Urinary bladder (tissue), 4 donors: ENCODE measurements around the gene CD164L2. TPM values are rescaled to one million over a fixed set of nuclear protein-coding genes. Genes with fewer than 3 reads are reported as not detected.
"Not testable (repeated sequence)": the region's sequence is repeated elsewhere in the genome, so short reads cannot be mapped to it uniquely, and the experiment has no call there.

Experiments used
- DNase-seq: peaks from one replicate; pipeline ENCODE4 v3.0.0-alpha.2; 2015; ENCODE audit errors: extremely low spot score
- H3K27ac ChIP-seq: one replicate; pipeline ENCODE4 v1.5.1; 2013; ENCODE audit warnings: low read depth, mild to moderate bottlenecking, moderate library complexity
- H3K36me3 ChIP-seq: one replicate; pipeline ENCODE4 v1.6.1; 2013; ENCODE audit warnings: mild to moderate bottlenecking, moderate library complexity; ENCODE audit not compliant: insufficient read depth
- H3K4me1 ChIP-seq: one replicate; pipeline ENCODE4 v1.6.1; 2013; ENCODE audit warnings: mild to moderate bottlenecking, moderate library complexity; ENCODE audit not compliant: insufficient read depth
- H3K4me3 ChIP-seq: one replicate; pipeline ENCODE4 v1.5.1; 2013; ENCODE audit warnings: low read depth, low read length
- WGBS: extraction: QIAGEN DNeasy Blood & Tissue Kit; methylation state at CpG from one replicate; pipeline ENCODE4 v1.1.7; 2013; 5-methylcytosine and 5-hydroxymethylcytosine counted together
- polyA plus RNA-seq: library from polyadenylated mRNA; stranded (reverse); fragments of 200-250 nt; gene quantifications from one replicate; pipeline ENCODE4 v1.2.3, GENCODE V29; 2013
- total RNA-seq: library from RNA; depleted of rRNA; stranded (reverse); fragments of >200 nt; gene quantifications from one replicate; pipeline ENCODE4 v1.2.3, GENCODE V29; 2014
- donor health status: healthy with polysubstance abuse.
- donor health status: healthy.

The CD164L2 gene
- total and polyA plus RNA-seq, 2 donors: 0.06 TPM; not detected in 1

DNA sequence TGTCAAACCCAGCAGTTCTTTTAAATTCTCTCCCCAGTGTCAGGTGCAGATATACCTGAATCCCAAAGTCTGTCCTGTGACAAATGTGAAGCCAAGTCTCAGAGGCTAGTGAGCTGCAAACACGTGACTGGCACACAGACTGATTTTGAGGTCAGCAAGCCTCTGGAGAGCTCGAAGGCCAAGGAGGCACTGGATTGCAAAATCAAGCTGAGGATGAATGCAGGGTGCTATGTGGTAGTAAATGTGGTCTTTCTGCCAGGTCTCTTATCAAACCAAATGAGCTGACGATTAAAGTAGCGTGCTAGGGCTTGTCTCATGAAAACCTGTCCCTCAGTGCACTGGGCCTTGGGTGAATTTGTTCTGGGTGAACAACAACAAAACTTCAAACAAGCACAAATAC is 29.9 kb upstream of the CD164L2 start:
- H3K36me3 ChIP-seq: peaks cover 9% of the 10 kb centered on the region
- no peak for DNase-seq
- 84% methylated on average over 4 of the region's 4 CpGs for WGBS
- peak overlapping the region; percentile 66 for H3K27ac ChIP-seq
- H3K4me3 ChIP-seq: no peak overlapping the region
- peaks cover 1% of the 10 kb centered on the region for H3K4me1 ChIP-seq

DNA sequence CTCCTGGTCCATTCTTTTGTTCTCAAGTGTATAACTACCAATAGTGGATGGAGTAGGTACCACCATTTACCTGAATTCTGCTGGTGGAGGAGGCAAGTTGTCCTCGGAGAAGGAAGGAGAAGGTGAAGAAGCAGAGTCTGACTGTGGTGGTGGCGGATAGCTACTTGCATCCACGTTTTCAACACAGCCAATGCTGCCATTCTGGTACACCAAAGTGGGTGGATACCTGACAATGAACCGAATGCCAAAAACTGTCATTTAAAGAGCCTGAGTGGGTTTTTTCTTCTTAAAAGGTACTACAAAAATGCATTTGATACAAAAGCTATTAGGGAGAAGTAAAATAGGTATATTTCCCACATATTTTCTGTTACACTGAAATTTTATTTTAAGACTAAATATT is 29.4 kb upstream of the CD164L2 start:
- Histone ChIP-seq H3K4me1 (peaks cover 1% of the 10 kb centered on the region), H3K36me3 (peaks cover 9% of the 10 kb centered on the region), H3K4me3 (no peak overlapping the region), H3K27ac (no peak overlapping the region)
- 88% methylated on average over 4 of the region's 4 CpGs for WGBS
- no peak for DNase-seq

DNA sequence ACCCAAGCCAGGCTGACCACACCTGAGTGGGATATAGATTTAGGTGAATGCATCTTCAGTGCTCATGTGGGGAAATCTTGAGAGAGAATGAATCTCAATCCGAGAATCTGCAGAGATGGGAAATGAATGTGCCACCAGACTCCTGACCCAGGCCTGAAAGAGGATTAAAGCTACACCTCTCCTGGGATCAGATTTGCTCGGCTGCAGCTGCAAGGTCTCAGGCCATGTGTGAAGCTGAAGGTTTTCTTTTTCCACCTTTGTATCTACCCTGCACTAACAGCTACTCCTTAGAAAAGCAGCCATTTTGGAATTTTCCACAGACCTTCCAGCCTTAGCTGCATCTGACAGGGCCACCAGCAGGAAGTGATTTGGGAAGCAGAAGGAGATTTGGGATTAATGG is 27.6 kb upstream of the CD164L2 start:
- DNase-seq: no peak
- 87% methylated on average over 2 of the region's 2 CpGs for WGBS
- Histone ChIP-seq H3K4me3 (no peak overlapping the region), H3K4me1 (peaks cover under 1% of the 10 kb centered on the region), H3K27ac (no peak overlapping the region), H3K36me3 (peaks cover 8% of the 10 kb centered on the region)

DNA sequence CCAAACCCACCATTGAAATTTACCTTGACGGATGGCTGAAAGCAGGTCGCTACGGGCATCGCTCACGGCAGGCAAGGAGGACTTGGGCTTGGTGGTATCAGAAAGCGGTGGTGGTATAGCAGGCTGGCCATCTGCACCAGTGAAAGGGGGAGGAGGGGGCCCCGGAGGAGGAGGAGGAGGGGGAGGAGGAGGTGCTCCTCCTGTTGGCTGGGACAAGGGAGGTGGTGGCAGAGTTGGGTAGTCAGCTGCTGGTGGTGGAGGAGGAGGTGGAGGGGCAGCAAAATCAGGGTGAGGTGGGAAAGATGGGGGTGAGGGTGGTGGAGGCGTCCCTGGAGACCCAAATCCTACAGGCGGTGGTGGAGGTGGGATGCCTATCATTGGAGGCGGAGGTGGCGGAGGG is 26.5 kb upstream of the CD164L2 start:
- Histone ChIP-seq H3K4me1 (no peaks in the 10 kb centered on the region), H3K27ac (no peak overlapping the region), H3K4me3 (no peak overlapping the region), H3K36me3 (peaks cover 5% of the 10 kb centered on the region)
- 93% methylated on average over 11 of the region's 11 CpGs for whole genome bisulfite sequencing
- DNase-seq: no peak

DNA sequence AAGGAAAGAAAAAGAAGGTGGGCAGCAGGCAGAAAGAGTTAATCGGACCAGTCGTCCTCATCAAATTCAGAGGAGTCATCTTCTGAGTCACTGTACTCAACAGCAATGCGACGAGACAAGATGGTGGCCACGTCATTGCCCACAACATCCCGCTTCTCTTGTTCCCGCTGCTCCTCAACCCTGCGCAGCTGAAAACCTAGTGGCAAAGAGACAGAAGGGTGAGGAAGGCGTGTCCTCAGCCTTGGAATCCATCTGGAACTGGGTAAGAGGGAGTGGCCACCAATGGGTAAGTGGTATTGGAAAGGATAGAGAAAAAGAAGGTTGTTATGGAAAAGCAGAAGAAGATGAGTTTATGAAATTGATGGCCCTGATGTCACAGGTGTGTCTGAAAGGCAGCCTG is 25.0 kb upstream of the CD164L2 start:
- Histone ChIP-seq H3K4me1 (no peaks in the 10 kb centered on the region), H3K27ac (no peak overlapping the region), H3K4me3 (no peak overlapping the region), H3K36me3 (peaks cover 2% of the 10 kb centered on the region)
- DNase-seq: no peak
- WGBS: 93% methylated on average over 9 of the region's 9 CpGs

GRCh38 chr1:27406791-27407190 is 23.7 kb upstream of the CD164L2 start:
- WGBS: 86% methylated on average over 2 of the region's 2 CpGs
- DNase-seq: not testable (repeated sequence)

DNA sequence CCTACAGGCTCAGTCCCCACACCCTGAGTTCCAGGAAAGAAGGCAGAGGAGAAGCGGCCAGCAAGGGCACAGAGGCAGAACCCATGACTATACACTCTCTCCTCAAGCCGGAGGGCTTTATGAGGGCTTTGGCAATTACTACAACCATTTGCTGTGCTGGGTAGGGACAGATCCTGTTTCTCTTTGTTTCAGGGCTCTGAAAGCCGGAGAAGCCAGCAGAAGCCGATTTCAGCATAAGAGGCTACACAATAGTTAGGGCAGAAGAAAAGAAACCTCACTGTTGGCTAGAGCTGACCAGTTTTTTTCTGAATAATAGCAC is 23.2 kb upstream of the CD164L2 start:
- H3K4me1 ChIP-seq: no peaks in the 10 kb centered on the region
- DNase-seq: no peak
- WGBS: 67% methylated on average over 4 of the region's 4 CpGs
- peak overlapping the region; percentile 48 for H3K27ac ChIP-seq
- H3K36me3 ChIP-seq: peaks cover 2% of the 10 kb centered on the region
- H3K4me3 ChIP-seq: no peak overlapping the region

More at GRCh38 chr1:27406791-27407190, 23.7 kb upstream of the CD164L2 start:
- H3K27ac ChIP-seq, H3K4me3 ChIP-seq, H3K4me1 ChIP-seq, H3K36me3 ChIP-seq: not testable (repeated sequence)

GRCh38 chr1:27405598-27406361 is 22.6 kb upstream of the CD164L2 start:
- H3K4me3 ChIP-seq, H3K36me3 ChIP-seq, H3K4me1 ChIP-seq, H3K27ac ChIP-seq, DNase-seq: not testable (repeated sequence)
- WGBS: 59% methylated on average over 17 of the region's 18 CpGs

DNA sequence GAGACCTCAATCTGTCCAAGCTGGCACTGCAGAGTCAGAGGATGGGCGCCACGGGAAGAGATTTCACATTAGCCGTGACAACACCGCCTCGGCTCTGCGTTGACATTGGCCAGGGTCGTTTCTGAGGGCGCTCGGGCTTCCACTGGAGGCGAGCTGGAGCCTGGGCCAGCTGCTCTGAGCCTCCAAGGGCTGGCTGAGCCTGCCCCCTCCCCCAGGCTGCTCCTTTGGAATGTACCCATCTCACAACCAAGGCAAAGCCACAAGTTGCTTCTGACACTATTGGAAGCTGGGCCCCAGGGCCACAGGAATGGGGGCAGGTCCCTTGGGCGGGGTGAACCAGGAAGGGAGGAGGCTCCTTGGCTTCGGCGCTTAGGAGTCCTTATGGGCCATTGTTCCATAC is 21.9 kb upstream of the CD164L2 start:
- 50% methylated on average over 13 of the region's 13 CpGs for WGBS
- DNase-seq: no peak
- no peak overlapping the region for H3K27ac ChIP-seq
- no peaks in the 10 kb centered on the region for H3K36me3 ChIP-seq
- H3K4me1 ChIP-seq: no peaks in the 10 kb centered on the region
- H3K4me3 ChIP-seq: no peak overlapping the region

GRCh38 chr1:27403931-27404330 is 20.8 kb upstream of the CD164L2 start:
- Histone ChIP-seq H3K36me3 (no peaks in the 10 kb centered on the region), H3K4me3 (no peak overlapping the region), H3K4me1 (no peaks in the 10 kb centered on the region), H3K27ac (peak overlapping the region; percentile 81)
- no peak for DNase-seq

DNA sequence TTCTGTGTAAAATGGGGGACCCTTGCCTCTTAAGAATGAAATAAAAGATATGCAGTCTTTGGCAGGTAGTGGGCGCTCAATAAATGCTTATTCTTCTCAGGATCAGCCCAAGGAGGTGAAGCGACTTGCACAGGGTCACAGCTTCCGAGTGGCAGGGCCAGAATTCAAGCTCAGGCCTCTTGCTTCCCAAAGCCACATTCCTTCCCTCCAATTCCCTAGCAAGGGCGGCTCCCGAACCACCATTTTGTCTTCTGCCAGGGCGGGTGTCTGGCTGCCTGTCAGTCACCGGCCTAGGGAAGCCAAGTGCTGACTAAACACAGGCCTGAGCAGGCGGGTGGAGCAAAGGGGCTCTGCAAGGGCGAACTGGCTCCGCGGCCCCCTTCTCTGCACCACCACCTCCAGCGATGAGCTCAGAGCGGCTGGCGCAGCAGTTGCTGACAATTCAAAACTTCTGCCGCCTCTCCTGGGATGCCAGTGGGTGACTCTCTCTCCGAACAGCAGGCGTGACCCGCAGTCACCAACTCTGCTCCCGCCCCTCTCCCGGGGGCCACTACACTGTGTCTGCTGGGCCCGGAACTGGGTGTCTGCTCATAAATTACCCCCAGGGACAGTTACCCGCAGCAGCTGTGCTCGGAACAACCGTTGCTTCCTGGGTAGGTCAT is 20.1 kb upstream of the CD164L2 start:
- Histone ChIP-seq H3K4me1 (no peaks in the 10 kb centered on the region), H3K27ac (peak overlapping the region; percentile 81), H3K4me3 (no peak overlapping the region), H3K36me3 (no peaks in the 10 kb centered on the region)
- WGBS: 18% methylated on average over 24 of the region's 24 CpGs
- no peak for DNase-seq

DNA sequence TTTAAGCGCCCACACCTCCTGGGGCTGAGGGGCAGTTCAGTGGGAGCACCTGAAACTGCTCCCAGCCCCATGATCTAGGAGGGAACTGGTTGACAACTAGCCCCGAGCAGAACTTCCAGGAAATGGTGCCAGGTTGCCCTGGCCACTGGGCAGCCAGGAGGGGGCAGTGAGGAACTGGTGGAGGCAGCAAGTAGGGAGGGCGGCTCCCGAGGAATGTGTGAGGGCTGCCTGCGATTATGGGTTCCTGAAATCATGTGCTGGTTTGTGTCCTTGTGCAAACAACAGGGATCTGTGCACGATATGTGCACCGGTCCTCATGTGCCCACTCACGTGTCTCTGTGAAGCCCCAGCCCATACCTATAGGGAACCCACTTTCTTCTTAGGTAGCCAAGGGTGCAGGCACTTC is 19.2 kb upstream of the CD164L2 start:
- Histone ChIP-seq H3K4me1 (no peaks in the 10 kb centered on the region), H3K27ac (peak overlapping the region; percentile 81), H3K36me3 (no peaks in the 10 kb centered on the region), H3K4me3 (no peak overlapping the region)
- DNase-seq: no peak
- 25% methylated on average over 8 of the region's 8 CpGs for WGBS

DNA sequence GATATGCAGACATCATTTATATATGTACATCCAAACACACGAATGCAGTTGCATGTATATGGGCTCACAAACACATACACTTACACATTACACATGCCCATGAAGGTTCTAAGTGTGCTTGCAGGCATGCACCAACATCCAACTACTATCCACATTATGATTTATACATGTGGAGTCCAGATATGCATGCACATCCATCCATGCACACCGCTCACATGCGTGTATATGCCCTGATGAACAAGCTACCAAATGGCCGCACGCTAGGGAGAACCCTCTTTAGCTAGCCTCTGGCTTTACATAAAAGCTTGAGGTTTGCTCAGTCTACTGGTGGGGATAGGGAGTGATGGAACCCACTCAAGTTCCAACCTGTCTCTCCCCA is 17.8 kb upstream of the CD164L2 start:
- no peak for DNase-seq
- H3K4me3 ChIP-seq: no peak overlapping the region
- 86% methylated on average over 5 of the region's 5 CpGs for WGBS
- no peaks in the 10 kb centered on the region for H3K4me1 ChIP-seq
- H3K36me3 ChIP-seq: no peaks in the 10 kb centered on the region
- no peak overlapping the region for H3K27ac ChIP-seq

DNA sequence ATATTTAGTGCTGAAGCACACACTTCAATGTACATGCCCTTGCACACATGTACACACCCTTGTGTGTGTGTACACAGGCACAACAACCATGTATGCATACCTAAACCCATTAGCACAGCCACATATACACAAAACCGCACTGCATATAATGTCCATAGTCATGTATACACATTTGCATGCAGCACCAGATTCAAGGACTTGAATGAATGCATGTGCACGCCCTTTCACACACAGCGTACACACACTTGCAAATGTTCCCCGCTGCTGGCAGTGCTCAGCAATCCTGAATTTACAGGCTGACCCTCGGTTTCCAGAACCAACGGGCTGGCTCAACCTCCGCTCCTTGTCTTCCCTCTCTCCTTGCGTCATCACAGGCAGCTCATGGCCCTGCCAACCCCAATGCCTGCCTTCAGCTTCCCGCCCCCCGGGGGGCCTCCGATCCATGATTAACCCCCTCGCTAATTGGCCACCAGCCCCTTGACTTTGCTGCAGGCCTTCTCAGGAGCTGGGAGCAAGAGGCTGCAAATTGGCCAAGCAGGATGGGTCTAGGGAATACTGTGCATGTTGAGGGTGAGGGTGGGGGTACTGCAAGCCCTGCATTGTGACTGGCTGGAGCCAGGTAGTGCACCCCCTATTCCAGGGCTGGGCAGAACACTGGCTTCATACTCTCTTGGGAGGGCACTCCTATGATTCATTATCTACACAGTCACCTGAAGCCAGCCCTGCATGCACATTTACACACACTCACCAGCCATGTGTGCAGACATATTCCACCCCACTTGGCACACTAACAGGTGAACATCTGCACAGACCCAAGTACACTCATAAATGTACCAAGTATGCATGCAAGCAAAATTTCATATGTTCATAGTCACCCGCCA is 17.2 kb upstream of the CD164L2 start:
- no peak for DNase-seq
- no peaks in the 10 kb centered on the region for H3K36me3 ChIP-seq
- no peaks in the 10 kb centered on the region for H3K4me1 ChIP-seq
- no peak overlapping the region for H3K27ac ChIP-seq
- 32% methylated on average over 13 of the region's 13 CpGs for WGBS
- H3K4me3 ChIP-seq: no peak overlapping the region
